ENCODE measurements around the gene TSEN34.
"Not testable (repeated sequence)": the region's sequence is repeated elsewhere in the genome, so short reads cannot be mapped to it uniquely, and the experiment has no call there.

Gene TSEN34

GRCh38 chr19:54169149-54169740 lies 21.9 kb upstream of the TSEN34 start:
- Histone ChIP-seq H3K27ac (ENCODE audit: low read length) (no peak overlapping the region), H3K4me3 (ENCODE audit: low read depth in 1 of 2, low read length in 2 of 2) (no peak overlapping the region), H2AFZ (ENCODE audit: low read depth, low read length) (no peak overlapping the region), H3K27me3 (ENCODE audit: insufficient read depth, low read length, poor library complexity) (no peaks in the 10 kb centered on the region), H4K20me1 (ENCODE audit: insufficient read depth, low read length) (0 out of 2 replicates have a peak, but pooled peaks cover 3% of the 10 kb centered on the region), H3K79me2 (ENCODE audit: insufficient read depth, low read length) (no peaks in the 10 kb centered on the region), H3K4me1 (ENCODE audit: insufficient read depth, low read length) (peaks cover 6% of the 10 kb centered on the region), H3K36me3 (ENCODE audit: insufficient read depth, low read length) (no peaks in the 10 kb centered on the region), H3K9ac (ENCODE audit: low read depth, low read length) (no peak overlapping the region), H3K9me3 (ENCODE audit: insufficient read depth, low read length, severe bottlenecking) (no peaks in the 10 kb centered on the region), H3K4me2 (ENCODE audit: insufficient read depth, low read length) (no peak overlapping the region)
- TF ChIP-seq EZH2 (IDR thresholded peaks at IDR 0.05; ENCODE audit: borderline replicate concordance, low read depth, low read length, severe bottlenecking): no peak
- no peak for TF ChIP-seq CTCF (IDR thresholded peaks at IDR 0.05; ENCODE audit: borderline replicate concordance, extremely low read depth, low read length, poor library complexity, severe bottlenecking)
- no peak for ATAC-seq (ENCODE audit: insufficient read depth, low read depth)
- DNase-seq: no peak

- not testable (repeated sequence) for DNase-seq; H3K9ac ChIP-seq (ENCODE audit: low read depth, low read length); H3K27me3 ChIP-seq (ENCODE audit: insufficient read depth, low read length, poor library complexity); H2AFZ ChIP-seq (ENCODE audit: low read depth, low read length); H4K20me1 ChIP-seq (ENCODE audit: insufficient read depth, low read length); ATAC-seq (ENCODE audit: insufficient read depth, low read depth); H3K27ac ChIP-seq (ENCODE audit: low read length); H3K4me3 ChIP-seq (ENCODE audit: low read depth in 1 of 2, low read length in 2 of 2); H3K36me3 ChIP-seq (ENCODE audit: insufficient read depth, low read length); H3K79me2 ChIP-seq (ENCODE audit: insufficient read depth, low read length); H3K4me1 ChIP-seq (ENCODE audit: insufficient read depth, low read length); H3K9me3 ChIP-seq (ENCODE audit: insufficient read depth, low read length, severe bottlenecking); H3K4me2 ChIP-seq (ENCODE audit: insufficient read depth, low read length)
Observed at GRCh38 chr19:54171736-54172431, 19.2 kb upstream of the TSEN34 start.

GRCh38 chr19:54172471-54173358 lies 18.4 kb upstream of the TSEN34 start, which contains the start of gene TMC4:
TMC4 (minus strand) TSS chr19:54173160; CDS start chr19:54173117, 43 bp downstream.
- Histone ChIP-seq H3K79me2 (ENCODE audit: insufficient read depth, low read length) (no peaks in the 10 kb centered on the region), H4K20me1 (ENCODE audit: insufficient read depth, low read length) (0 out of 2 replicates have a peak, but pooled peaks cover 3% of the 10 kb centered on the region), H3K9ac (ENCODE audit: low read depth, low read length) (no peak within 1 kb of the TSS), H3K9me3 (ENCODE audit: insufficient read depth, low read length, severe bottlenecking) (no peaks in the 10 kb centered on the region), H3K4me3 (ENCODE audit: low read depth in 1 of 2, low read length in 2 of 2) (no peak within 1 kb of the TSS), H2AFZ (ENCODE audit: low read depth, low read length) (no peak within 1 kb of the TSS), H3K27me3 (ENCODE audit: insufficient read depth, low read length, poor library complexity) (no peaks in the 10 kb centered on the region), H3K4me1 (ENCODE audit: insufficient read depth, low read length) (peaks cover 6% of the 10 kb centered on the region), H3K36me3 (ENCODE audit: insufficient read depth, low read length) (peaks cover 6% of the 10 kb centered on the region; the same call in 1 of the 2 replicates), H3K27ac (ENCODE audit: low read length) (no peak within 1 kb of the TSS), H3K4me2 (ENCODE audit: insufficient read depth, low read length) (no peak within 1 kb of the TSS)
- DNase-seq (no peak), ATAC-seq (ENCODE audit: insufficient read depth, low read depth) (no peak)
- TF ChIP-seq EZH2 (IDR thresholded peaks at IDR 0.05; ENCODE audit: borderline replicate concordance, low read depth, low read length, severe bottlenecking): no peak

- Histone ChIP-seq H3K27ac (ENCODE audit: low read length) (no peak overlapping the region), H3K36me3 (ENCODE audit: insufficient read depth, low read length) (peaks cover 11% of the 10 kb centered on the region), H3K4me3 (ENCODE audit: low read depth in 1 of 2, low read length in 2 of 2) (no peak overlapping the region), H3K27me3 (ENCODE audit: insufficient read depth, low read length, poor library complexity) (no peaks in the 10 kb centered on the region), H3K4me1 (ENCODE audit: insufficient read depth, low read length) (peaks cover 2% of the 10 kb centered on the region), H2AFZ (ENCODE audit: low read depth, low read length) (no peak overlapping the region), H3K9ac (ENCODE audit: low read depth, low read length) (no peak overlapping the region), H3K9me3 (ENCODE audit: insufficient read depth, low read length, severe bottlenecking) (no peaks in the 10 kb centered on the region), H3K4me2 (ENCODE audit: insufficient read depth, low read length) (no peak overlapping the region), H4K20me1 (ENCODE audit: insufficient read depth, low read length) (0 out of 2 replicates have a peak, but pooled peaks cover 3% of the 10 kb centered on the region), H3K79me2 (ENCODE audit: insufficient read depth, low read length) (no peaks in the 10 kb centered on the region)
- no peak for DNase-seq
- TF ChIP-seq CTCF (IDR thresholded peaks at IDR 0.05; ENCODE audit: borderline replicate concordance, extremely low read depth, low read length, poor library complexity, severe bottlenecking) (no peak), EZH2 (IDR thresholded peaks at IDR 0.05; ENCODE audit: borderline replicate concordance, low read depth, low read length, severe bottlenecking) (no peak)
- no peak for ATAC-seq (ENCODE audit: insufficient read depth, low read depth)
Observed at GRCh38 chr19:54173359-54173699, 17.8 kb upstream of the TSEN34 start.

Measured in DND-41 (cell line).